Renal pelvis (tissue), 4 donors: ENCODE measurements around the gene PACSIN2. TPM values are rescaled to one million over a fixed set of nuclear protein-coding genes. Genes with fewer than 3 reads are reported as not detected.

Experiments
- DNase-seq: peaks from one replicate; pipeline ENCODE4 v3.0.0-alpha.2; 2013
- polyA plus RNA-seq, 3 donors: library from polyadenylated mRNA; unstranded; fragments of 120-200 nt; gene quantifications; one replicate each; pipeline ENCODE4 v1.2.1, GENCODE V29; 2013; ENCODE audit not compliant: insufficient read length in 3 of 3

PACSIN2 gene
- polyA plus RNA-seq, 3 donors = 69.6 to 70.3 (median 70.3) TPM

DNA sequence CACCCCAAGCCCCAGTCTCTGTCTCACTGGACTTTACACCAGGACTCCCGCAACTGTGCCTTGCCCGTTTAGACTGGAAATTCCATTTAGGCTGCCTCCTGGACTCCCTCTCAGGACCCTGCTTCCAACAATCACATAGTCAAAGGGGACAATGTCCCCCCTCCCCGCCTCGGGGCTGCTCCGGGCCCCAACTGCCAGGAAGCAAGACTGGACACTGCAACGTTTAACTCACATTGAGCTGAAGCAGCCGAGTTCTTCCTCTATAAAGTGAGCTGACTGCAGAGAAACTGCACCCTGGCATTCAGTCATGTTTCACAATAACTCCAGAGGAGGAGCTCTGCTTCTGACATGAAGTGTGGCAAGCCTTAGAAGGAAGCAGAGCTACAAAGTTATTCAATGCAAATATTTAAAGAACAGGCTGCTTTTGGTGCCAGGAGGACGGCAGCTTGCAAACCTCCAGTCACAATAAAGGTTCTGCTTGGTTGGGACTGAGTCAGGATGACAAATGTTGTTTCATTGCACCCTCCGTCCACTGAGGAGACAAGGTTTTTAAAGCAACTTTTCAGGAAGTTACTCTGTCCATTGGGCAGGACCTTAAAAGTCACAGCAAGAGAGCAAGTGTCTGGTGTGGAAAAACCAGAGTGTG lies 19.9 kb downstream of the PACSIN2 start:
- no peak for DNase-seq

DNA sequence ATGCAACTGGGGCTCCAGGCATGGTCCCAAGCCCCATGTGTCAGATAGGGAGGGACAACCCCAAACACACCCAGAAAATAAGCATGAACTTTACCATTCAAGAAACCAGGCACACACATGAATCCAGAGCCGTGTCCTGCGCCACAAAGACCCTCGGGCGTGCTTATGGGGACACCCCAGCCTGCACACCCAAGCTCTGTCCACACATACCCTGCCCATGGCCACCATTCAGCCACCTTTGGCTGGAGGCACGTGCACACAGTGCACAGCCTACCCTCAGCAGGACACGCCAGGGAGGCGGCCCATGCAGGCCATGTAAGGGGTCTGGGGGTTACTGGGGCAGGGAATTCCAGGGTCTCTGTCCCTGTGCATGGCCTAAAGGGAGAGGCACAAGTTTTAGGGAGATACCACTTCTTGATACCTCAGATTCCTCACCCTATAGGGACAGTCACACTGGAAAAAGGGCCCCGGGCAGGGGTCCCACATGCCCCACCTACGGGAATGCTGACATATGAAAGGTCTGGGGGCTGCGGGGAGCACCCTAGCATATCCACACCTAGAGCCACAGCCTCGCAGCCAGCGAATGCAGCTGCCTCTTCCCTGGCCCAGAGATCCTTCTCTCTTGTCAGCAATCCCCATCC lies 20.6 kb downstream of the PACSIN2 start:
- DNase-seq = no peak

DNA sequence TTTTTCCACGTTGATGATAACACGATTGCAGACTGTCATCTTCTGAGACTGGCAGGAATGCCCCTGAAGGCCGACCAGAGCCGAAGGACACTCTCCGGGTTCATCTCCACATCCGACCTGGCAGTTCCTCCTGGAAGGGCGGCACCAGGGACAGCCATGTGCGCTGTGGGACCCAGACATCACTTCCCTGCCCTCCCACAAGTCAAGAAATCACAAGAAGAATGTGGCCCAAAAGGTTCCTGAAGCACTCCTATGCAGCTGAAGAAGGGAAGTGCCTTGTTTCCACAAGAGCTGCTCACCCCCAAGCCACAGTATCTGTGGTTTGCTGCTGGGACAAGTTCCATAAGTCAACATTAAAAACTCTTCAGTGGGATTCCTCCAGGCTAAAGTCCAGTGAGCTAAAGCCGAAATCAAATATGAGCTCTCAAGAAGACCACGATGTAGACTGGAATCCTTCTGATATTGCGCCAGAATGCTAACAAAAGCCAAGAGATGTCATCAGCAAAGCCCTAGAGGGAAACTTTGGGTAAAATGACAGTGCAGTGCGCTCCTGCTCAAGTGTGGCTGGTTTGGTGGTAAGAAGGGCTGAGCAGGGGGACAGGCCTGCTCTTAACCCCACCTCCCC lies 21.2 kb downstream of the PACSIN2 start:
- DNase-seq = no peak

DNA sequence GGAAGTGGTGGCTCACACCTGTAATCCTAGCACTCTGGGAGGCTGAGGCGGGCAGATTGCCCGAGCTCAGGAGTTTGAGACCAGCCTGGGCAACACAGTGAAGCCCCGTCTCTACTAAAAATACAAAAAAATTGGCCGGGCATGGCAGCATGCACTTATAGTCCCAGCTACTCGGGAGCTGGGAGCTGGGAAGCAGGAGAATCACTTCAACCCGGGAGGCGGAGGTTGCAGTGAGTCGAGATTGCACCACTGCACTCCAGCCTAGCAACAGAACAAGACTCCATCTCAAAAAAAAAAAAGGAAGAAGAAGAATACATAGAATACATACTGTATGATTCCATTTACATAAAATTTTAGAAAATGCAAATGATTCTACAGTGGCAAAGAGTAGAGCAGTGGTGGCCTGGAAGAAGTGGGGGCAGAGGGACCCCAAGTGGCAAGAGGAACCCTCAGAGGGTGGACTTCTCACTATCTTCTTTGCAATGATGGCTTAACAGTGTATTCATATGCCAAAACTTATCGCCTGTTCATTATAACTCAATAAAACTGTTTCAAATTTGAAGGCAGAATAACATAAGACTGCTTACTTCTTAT lies 22.0 kb downstream of the PACSIN2 start:
- no peak for DNase-seq

DNA sequence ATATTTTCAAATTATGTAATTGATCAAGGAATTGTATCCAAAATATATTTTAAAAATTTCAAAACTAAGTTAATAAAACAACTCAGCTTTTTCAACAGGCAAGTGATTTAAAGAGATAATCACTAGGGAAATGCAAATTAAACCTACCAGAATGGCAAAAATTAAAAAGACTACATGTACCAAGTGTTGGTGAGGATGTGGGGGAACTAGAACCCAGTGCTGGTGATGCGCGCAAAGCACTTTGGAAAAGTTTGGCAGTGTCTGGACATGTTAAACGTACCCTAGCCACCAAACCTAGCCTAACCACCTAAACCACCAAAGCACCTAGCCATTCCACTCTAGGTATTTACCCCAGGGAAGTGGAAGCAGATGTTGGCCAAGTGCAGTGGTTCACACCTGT lies 22.9 kb downstream of the PACSIN2 start:
- DNase-seq = no peak

DNA sequence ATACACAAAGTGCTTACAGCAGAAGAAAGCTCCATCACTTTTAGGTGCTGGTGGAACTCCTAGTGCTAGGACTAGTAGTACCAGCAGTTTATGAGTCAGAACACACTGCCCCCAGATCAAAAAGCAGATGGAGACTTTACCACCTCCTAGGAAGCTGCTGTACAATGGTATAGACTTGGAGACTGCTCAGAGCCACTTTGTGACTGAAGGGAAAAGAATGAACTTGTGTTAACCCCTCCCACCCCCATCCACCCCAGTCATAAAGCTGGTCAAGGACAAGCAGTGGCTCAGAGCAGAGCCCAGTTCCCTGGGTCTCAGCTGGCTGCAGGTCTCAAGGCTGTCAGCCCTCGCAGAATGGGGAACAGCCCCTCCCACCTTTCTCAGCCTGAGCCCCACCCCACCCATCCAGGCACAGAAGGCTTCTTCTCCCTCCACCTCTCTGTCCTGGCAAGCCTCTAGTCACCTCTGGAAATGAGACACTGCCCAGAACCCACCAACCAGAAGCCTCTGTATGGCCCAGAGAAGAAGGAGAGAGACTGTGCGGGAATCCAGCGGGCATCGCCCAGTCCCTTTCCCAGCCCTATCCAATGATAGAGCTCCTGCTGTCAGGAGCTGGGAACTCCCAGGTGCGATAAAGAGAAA lies 23.8 kb downstream of the PACSIN2 start:
- DNase-seq = no peak

DNA sequence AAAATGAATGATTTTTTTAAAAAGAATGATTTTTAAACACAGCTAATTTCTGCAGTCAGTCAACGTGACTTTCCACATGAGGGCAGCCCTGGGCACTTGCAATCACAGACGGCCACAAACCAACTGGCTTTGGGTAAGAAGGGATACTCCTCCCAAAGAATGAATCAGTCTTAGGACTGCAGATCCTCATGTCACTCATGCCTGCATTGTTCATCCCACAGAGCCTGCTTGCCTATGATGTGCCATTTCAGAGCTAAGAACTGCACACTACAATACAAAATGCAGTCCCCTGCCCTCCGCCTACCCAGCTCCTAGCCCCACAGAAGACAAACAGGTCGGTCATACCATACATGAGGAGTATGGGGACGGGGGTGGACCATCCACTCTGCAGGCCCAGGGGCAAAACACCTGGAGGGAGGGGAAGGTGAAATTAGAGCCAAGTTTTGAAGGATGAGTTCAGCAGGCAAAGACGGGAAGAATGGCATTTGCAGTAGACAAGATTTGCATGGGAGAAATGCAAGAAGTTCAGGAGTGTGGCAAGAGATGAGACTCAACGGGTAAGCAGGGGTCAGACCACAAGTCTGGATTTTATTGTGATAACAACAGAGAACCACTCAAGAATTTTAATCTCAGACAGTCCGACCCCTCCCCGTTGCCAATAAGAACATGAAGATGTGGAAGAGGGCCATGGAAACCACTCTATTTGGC lies 24.7 kb downstream of the PACSIN2 start:
- no peak for DNase-seq

DNA sequence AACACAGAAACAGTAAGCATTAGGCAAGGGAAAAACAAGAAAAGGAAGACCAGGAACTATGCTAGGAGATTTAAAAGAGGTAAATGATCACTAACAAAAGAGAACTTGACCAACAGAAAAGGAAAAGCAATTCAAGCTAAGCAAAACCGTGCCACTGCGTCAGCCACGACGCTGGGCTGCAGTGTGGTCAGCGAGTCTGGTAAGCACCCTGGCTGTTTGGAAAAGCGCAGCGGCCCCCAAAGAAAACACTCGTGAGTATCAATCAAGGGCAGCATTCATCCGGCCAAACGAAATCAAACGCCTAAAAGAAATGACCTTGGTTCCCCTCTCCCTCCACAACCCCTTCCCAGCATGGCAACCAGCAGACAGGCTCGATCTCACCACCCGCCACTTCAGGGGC lies 28.8 kb downstream of the PACSIN2 start:
- no peak for DNase-seq

DNA sequence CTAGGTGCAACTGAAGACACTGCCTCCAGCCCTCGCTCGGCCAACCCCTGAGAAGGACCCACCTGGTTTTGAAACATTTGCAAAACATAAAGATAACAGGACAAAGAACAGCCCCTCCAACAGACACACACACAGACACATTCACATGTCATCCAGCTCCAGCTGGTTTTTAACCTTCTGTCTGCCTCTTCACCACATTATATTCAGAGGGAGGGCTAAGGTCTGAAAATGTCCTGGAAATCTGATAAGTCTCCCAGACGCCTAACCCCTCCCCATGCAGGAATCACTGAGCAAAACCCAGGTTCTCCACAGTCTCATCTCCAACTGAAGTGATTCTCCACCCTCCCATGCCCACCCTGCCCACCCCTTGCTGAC lies 29.4 kb downstream of the PACSIN2 start:
- DNase-seq = no peak

DNA sequence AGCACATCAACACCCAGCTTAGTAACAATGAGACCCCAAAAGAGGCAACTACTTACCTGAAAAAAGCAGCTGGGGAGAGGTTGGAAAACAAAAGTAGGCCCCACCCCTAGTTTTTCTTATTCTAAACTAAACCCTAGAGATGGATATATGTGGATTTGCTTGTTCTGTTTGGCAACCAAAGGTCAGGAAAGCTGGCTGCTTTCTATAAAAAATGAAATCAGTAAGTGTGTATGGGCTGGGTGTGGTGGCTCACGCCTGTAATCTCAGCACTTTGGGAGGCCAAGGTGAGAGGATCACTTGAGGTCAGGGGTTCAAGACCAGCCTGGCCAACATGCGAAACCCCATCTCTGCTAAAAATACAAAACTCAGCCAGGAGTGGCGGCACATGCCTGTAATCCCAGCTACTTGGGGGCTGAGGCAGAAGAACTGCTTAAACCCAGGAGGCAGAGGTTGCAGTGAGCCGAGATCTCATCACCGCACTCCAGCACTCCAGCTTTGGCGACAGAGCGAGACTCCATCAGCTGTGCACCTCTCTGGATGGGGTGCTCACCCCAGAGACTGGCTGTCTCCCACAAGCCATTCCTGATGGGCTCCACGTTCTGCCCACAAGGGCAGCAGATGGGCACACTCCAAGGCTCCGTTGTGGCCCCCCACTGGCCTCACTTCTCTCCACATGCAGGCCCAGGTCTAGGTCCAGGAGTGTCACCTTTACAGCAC lies 30.0 kb downstream of the PACSIN2 start:
- DNase-seq = no peak

DNA sequence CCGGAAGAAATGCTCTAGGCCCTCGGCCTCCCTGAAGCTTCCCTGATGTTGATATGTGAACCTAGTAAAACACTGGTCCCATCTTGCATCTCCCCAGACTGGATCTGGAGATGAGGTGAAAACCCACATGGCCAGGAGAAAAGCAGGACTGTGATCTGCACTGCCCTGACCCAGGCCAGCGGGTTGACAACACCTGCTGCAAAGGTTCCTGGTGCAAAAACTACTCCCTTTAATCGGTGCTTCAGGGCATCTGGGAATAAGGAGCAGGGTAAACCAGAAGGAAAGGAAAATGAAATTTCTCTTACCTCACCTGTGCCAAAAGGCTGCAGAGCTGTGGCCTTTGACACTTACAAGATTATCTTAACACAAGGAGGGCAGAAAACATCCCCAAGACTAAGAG lies 30.6 kb downstream of the PACSIN2 start:
- no peak for DNase-seq

DNA sequence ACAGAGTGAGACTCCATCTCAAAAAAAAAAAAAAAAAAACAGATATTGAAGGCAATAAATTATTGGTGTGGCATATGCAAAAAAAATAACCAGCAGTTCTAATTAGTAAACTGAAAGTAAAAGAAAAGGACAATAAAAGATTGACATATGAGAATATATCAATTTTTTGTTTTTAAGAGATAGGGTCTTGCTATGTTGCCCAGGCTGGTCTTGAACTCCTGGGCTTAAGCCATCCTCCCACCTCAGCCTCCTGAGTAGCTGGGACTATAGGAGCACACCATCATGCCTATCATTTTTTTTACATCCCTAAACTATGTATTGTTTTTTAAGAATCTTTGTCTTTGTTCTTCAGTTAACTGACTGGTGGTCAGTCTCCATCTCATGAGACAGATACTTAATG lies 31.5 kb downstream of the PACSIN2 start:
- DNase-seq = no peak

DNA sequence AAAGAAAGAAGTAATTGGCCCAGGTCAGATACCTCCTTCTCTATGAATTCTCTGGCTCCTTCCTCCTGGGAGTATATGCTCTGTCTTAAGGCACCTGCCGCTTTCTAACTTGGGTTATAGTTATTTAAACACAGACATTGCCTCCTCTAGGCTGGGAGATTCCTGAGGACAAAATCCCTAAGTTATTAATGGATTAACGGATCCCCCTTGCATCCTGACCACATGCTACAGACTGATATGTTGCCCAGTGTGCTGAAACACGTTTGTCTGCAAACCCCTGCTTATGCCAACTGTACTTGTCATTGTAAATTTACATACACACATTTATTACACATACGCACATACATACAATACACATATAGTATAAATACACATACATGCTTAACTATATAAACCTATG lies 35.3 kb downstream of the PACSIN2 start:
- DNase-seq = no peak

DNA sequence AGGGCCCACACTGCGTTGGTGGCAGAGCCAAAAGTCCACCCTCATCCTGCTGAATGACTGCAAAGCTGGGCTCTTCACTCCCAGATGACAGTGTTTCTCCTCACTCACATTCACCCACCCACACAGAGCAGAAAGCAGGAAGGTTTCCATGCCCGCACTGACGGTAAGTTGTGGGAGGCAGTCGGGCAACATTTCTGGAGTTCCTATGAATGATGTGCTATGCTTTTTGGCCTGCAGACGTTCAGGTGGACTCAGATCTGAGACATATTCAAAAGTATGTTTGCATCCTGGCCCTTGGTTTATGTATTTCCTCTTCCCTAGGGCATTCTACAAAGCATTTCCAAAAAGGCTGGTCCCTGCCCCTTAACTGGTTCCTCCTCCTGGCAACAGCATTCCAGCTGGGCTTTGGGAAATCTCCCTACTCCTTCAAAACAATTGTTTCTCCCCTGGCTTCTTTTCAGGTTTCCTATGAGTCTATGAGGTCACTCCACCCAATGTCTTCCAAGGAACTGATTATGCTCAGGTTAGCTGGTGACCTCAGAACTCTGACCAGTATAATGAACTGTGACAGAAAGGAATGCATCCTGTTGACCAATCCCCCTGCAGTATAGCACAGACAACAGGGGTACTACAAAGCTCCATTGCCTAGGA lies 36.4 kb downstream of the PACSIN2 start:
- DNase-seq = no peak

DNA sequence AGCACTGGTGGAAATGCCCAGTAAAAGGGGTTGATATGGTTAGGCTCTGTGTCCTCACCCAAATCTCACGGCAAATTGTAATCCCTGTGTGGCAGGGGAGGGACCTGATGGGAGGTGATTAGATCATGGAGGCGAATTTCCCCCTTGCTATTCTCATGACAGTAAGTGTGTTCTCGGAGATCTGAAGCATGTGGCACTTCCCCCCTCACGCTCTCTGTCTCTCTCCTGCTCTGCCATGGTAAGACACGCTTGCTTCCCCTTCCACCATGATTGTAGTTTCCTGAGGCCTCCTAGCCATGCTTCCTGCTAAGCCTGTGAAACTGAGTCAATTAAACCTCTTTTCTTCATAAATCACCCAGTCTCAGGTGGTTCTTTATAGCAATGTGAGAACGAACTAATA lies 37.4 kb downstream of the PACSIN2 start:
- no peak for DNase-seq

DNA sequence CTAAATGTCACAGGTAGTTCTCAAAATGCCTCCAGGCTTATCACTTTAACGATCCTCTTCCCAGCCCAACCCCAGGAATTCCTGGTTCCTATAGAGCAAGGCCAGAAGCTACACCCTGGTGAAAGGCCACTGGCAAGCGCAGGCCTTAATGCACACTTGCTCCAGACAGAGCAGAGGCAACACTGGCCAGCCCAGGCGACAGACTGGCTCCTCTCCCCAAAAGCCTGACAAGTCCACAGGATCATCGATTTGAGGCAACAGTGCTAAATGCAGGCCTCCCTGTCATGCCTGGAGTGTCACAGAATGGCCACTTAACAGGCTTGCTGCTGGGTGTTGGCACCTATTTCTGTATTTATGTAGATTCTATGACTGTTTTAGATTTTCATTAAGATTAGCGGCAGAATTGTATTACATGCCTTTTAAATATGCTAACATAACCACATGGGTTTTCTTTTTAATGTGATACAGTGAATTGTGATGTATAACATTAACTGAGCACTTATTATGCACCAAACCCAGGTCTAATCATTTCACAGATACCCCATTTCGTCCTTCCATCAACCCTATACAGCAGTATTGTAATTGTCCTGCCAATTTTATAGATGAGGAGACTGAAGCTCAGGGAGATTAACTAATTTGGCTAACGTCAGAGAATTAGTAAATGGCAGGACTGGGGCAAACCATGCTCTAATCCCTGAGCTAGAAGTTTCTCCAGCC lies 38.6 kb downstream of the PACSIN2 start:
- no peak for DNase-seq

DNA sequence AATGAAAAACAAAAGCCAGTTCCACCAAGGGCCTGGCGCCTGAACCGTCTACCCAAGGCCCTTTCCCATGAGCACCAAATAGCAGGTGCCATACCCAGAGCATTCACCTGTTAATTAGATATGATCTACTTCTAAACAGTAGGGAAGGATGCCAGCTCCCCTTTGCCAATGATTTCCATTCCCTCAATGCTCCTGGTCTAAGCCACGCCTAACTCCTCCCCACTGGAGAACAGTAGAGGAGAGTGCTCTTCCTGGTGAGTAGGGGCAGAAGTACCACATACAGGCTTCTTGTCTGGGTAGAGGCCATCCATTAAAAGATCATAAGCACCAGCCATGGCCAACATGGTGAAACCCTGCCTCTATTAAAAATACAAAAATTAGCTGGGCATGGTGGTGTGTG lies 40.7 kb downstream of the PACSIN2 start:
- DNase-seq = no peak

DNA sequence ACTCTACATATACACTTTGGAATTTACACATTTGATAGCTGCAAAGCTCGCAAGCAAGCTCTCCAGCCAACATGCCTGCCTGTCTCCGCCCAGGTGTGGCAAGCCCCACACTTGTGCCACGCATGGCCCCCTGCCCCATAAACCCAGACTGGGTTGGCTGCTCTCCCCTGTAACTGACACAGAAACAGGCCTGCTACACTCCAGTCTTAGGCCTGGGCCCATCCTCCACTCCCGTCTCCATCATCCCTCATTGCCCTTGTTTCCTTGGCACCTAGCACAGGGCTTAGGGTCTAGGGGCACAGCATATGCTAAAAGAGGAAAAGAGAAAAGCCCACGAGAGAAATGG lies 41.4 kb downstream of the PACSIN2 start:
- no peak for DNase-seq

DNA sequence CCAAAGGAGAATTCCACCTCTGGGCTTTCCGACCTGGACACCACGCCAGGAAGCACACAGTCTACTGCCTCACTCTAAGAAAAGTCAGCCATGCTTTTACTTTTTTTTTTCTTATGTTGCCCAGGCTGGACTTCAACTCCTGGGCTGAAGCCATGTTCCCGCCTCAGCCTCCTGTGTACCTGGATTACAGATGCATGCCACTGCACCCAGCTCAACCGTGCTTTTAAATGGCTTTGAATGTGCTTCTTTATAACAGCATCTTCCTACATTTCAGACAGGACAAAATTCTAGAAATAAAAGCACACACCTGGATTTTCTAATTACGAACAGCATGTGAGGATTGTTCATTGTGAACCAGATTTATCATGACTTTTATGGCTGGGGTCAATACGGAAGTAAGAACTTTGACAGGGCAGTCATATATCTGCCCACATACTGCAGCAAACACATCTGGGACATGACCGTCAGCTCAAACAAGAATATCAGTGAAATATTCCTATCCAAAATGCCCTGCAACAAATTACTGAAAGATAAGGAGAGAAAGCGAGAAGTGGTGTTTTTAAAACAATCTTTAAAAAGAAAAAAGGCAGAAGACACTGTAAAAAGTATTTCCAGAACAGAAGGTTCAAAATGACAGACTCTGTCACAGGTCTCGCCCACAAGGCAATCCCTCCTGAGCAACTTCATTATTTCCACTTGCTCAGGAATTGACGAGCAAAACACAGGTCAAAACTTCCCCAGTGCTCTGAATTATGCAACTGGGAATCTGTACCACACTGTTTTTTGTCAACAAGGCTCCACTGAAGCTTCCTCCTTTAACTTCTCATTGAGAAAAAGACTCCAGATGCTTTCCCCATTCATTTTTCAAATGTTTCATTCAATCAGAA lies 42.1 kb downstream of the PACSIN2 start:
- no peak for DNase-seq
